Keratinocyte (primary cell): ENCODE results near the gene TNNT1. TPM values are rescaled to one million over a fixed set of nuclear protein-coding genes. Genes with fewer than 3 reads are reported as not detected.

Source experiments
- DNase-seq: peaks from one replicate; pipeline ENCODE4 v3.0.0-alpha.2; 2011; ENCODE audit warnings: low read depth, missing footprints, low spot score
- FAIRE-seq: peaks from 2 replicates; lab custom pipeline; 2011; peaks lifted over from hg19 to GRCh38; lab: Jason Lieb, UNC
- H2AFZ ChIP-seq: 2 replicates; pipeline ENCODE4 v1.6.0; 2012; ENCODE audit warnings: low read length, control low read depth, inconsistent platforms; ENCODE audit not compliant: control insufficient read depth
- H3K27ac ChIP-seq: 2 replicates; pipeline ENCODE4 v1.5.1; 2011; ENCODE audit warnings: low read length; ENCODE audit not compliant: control insufficient read depth, insufficient read depth
- H3K27me3 ChIP-seq: 3 replicates; pipeline ENCODE4 v1.6.0; 2011; ENCODE audit warnings: low read length; ENCODE audit not compliant: control insufficient read depth, insufficient read depth; ENCODE audit errors: extremely low read depth
- H3K36me3 ChIP-seq, 2 experiments: 2 replicates in 1 of 2; 3 replicates in 1 of 2; pipeline ENCODE4 v1.5.1; 2011; ENCODE audit warnings: low read length in 2 of 2, mild to moderate bottlenecking in 1 of 2; ENCODE audit not compliant: control insufficient read depth in 2 of 2, insufficient read depth in 2 of 2; ENCODE audit errors: extremely low read depth in 1 of 2
- H3K4me1 ChIP-seq: 3 replicates; pipeline ENCODE4 v1.5.1; 2011; ENCODE audit warnings: low read length; ENCODE audit not compliant: control insufficient read depth, insufficient read depth; ENCODE audit errors: extremely low read depth
- H3K4me2 ChIP-seq: 3 replicates; pipeline ENCODE4 v1.6.0; 2011; ENCODE audit warnings: low read depth, low read length; ENCODE audit not compliant: control insufficient read depth, insufficient read depth; ENCODE audit errors: extremely low read depth
- H3K4me3 ChIP-seq, 3 experiments: fragments of 200-600 bp in 1 of 3; sonication (generic) in 1 of 3; 2 replicates in 2 of 3; 3 replicates in 1 of 3; pipeline ENCODE4 v1.5.1; 2011 to 2016; ENCODE audit warnings: low read length in 3 of 3, mild to moderate bottlenecking in 3 of 3, control low read depth in 2 of 3, inconsistent platforms in 1 of 3, low read depth in 1 of 3, mixed read lengths in 1 of 3, mixed run types in 1 of 3, moderate library complexity in 1 of 3; ENCODE audit not compliant: control insufficient read depth in 2 of 3, insufficient read depth in 2 of 3; ENCODE audit errors: extremely low read depth in 1 of 3
- H3K79me2 ChIP-seq: 2 replicates; pipeline ENCODE4 v1.6.0; 2012; ENCODE audit warnings: low read length; ENCODE audit not compliant: control insufficient read depth, insufficient read depth
- H3K9ac ChIP-seq: 3 replicates; pipeline ENCODE4 v1.6.0; 2011; ENCODE audit warnings: low read length; ENCODE audit not compliant: control insufficient read depth, insufficient read depth; ENCODE audit errors: extremely low read depth
- H3K9me1 ChIP-seq: 3 replicates; pipeline ENCODE4 v1.6.0; 2011; ENCODE audit warnings: low read length; ENCODE audit not compliant: control insufficient read depth, insufficient read depth; ENCODE audit errors: extremely low read depth
- H3K9me3 ChIP-seq: 2 replicates; pipeline ENCODE4 v1.5.1; 2012; ENCODE audit warnings: low read depth, low read length; ENCODE audit not compliant: control insufficient read depth
- H4K20me1 ChIP-seq: 3 replicates; pipeline ENCODE4 v1.6.0; 2011; ENCODE audit warnings: low read length; ENCODE audit not compliant: control insufficient read depth, insufficient read depth; ENCODE audit errors: extremely low read depth
- EZH2 ChIP-seq: IDR thresholded peaks from one replicate; pipeline ENCODE4 v1.6.1; 2012; ENCODE audit warnings: inconsistent platforms, mild to moderate bottlenecking, low read length, moderate library complexity
- dilution Hi-C: fragments of 300-500 bp; cut with MboI; formaldehyde crosslinking; loops from one replicate; pipeline ENCODE4 v1.7.0; 2020; ENCODE audit warnings: low sequenced_read_pairs; ENCODE audit not compliant: extremely low pct_ligation_motif_present
- polyA plus RNA-seq, 5 experiments: library from polyadenylated mRNA; depleted of rRNA in 3 of 5; stranded (reverse) in 3 of 5; stranded (forward) in 1 of 5; unstranded in 1 of 5; fragments of >200 nt; gene quantifications; 1 replicate in 1 of 5; 2 replicates in 3 of 5; 3 replicates in 1 of 5; pipeline versions ENCODE4 v1.2.1 to v1.2.3, GENCODE V29; 2011 to 2012; ENCODE audit warnings: missing spikeins in 2 of 5, low read depth in 1 of 5, low replicate concordance in 1 of 5
- TF ChIP-seq, protein P1 (sequence below), 3 experiments: IDR thresholded peaks in 1 of 3; conservative IDR thresholded peaks in 1 of 3; optimal IDR thresholded peaks in 1 of 3; 2 replicates in 2 of 3; 3 replicates in 1 of 3; pipeline versions ENCODE3 to v1.5.1; 2011; ENCODE audit warnings: low read length in 3 of 3, mild to moderate bottlenecking in 3 of 3, moderate library complexity in 2 of 3, control low read depth in 1 of 3, inconsistent platforms in 1 of 3; ENCODE audit not compliant: insufficient read depth in 2 of 3; ENCODE audit errors: extremely low read depth in 1 of 3

The TNNT1 gene
- polyA plus RNA-seq, 1 donor (not counting 4 experiments of a cell fraction or from before 2014, with no cell fraction given) = 99.6 TPM

DNA sequence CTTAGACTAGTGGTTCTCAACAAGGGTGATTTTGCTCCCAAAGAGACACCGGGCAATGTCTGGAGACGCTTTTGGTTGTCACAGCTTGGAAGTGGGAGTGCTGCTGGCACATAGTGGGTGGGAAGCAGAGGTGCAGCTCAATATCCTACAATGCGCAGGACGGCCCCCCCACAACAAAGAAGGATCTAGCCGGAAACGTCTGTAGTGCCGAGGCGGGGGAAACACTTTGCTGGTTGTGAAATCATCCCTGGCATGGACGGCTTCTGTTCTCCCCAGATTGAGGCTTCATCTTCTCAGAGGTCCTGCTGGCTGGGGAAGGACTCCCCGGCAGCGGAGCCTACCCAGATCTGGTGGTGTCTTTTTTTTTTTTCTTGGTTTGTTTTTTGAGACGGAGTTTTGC is 44.5 kb upstream of the TNNT1 start:
- Histone ChIP-seq H3K27me3 (no peaks in the 10 kb centered on the region), H3K36me3 (no peaks in the 10 kb centered on the region), H3K79me2 (no peaks in the 10 kb centered on the region), H3K9me1 (no peaks in the 10 kb centered on the region), H3K9ac (no peak overlapping the region), H3K4me2 (no peak overlapping the region), H3K27ac (no peak overlapping the region), H2AFZ (no peak overlapping the region), H3K9me3 (no peaks in the 10 kb centered on the region), H4K20me1 (no peaks in the 10 kb centered on the region), H3K4me3 (no peak overlapping the region), H3K4me1 (peaks cover 7% of the 10 kb centered on the region)
- DNase-seq (no peak), FAIRE-seq (no peak)
- no peak for TF ChIP-seq EZH2
- TF ChIP-seq, protein P1, sequence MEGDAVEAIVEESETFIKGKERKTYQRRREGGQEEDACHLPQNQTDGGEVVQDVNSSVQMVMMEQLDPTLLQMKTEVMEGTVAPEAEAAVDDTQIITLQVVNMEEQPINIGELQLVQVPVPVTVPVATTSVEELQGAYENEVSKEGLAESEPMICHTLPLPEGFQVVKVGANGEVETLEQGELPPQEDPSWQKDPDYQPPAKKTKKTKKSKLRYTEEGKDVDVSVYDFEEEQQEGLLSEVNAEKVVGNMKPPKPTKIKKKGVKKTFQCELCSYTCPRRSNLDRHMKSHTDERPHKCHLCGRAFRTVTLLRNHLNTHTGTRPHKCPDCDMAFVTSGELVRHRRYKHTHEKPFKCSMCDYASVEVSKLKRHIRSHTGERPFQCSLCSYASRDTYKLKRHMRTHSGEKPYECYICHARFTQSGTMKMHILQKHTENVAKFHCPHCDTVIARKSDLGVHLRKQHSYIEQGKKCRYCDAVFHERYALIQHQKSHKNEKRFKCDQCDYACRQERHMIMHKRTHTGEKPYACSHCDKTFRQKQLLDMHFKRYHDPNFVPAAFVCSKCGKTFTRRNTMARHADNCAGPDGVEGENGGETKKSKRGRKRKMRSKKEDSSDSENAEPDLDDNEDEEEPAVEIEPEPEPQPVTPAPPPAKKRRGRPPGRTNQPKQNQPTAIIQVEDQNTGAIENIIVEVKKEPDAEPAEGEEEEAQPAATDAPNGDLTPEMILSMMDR (optimal IDR thresholded peaks at IDR 0.05 in 1 of 3, IDR thresholded peaks at IDR 0.05 in 1 of 3, conservative IDR thresholded peaks at IDR 0.05 in 1 of 3; ENCODE audit: extremely low read depth in 1 of 3, insufficient read depth in 2 of 3, low read length in 3 of 3) = no peak
- dilution Hi-C loops = no loop called here

DNA sequence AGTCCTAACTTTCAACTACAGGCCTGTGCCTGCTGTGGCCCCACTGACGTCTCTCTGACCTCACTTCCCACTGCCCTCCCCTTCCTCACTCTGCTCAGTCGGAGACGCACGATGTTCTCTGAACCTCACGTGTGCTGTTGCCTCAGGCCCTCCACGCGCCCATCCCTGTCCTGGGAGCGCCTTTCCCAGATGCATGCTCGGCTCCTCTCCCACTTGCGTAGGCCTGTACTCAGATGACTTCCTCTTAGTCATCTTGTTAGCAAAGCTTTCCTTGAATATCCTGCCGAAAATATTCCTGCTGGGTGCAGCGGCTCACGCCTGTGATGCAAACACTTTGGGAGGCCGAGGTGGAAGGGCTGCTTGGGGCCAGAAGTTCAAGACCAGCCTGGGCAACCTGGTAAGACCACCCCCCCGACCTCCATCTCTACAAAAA is 40.4 kb upstream of the TNNT1 start:
- no peaks in the 10 kb centered on the region for H3K79me2 ChIP-seq
- H3K4me2 ChIP-seq = peak overlapping the region; percentile 33
- no peak overlapping the region for H3K9ac ChIP-seq
- no peaks in the 10 kb centered on the region for H3K27me3 ChIP-seq
- H3K9me3 ChIP-seq = no peaks in the 10 kb centered on the region
- H4K20me1 ChIP-seq = no peaks in the 10 kb centered on the region
- no peak overlapping the region for H2AFZ ChIP-seq
- dilution Hi-C loops = no loop called here
- H3K9me1 ChIP-seq = no peaks in the 10 kb centered on the region
- H3K4me1 ChIP-seq = peaks cover 8% of the 10 kb centered on the region
- peak overlapping the region; percentile 89 for H3K27ac ChIP-seq
- FAIRE-seq (peak; percentile 100), DNase-seq (peak; percentile 98)
- no peak overlapping the region for H3K4me3 ChIP-seq
- no peaks in the 10 kb centered on the region for H3K36me3 ChIP-seq
- no peak for TF ChIP-seq EZH2
- TF ChIP-seq, protein P1 (optimal IDR thresholded peaks at IDR 0.05 in 1 of 3, IDR thresholded peaks at IDR 0.05 in 1 of 3, conservative IDR thresholded peaks at IDR 0.05 in 1 of 3; ENCODE audit: extremely low read depth in 1 of 3, insufficient read depth in 2 of 3, low read length in 3 of 3) = no peak
